GM21576 (cell line): ENCODE results near the gene MAP3K12.

Source experiments
- ATAC-seq: cut with Tn5 transposase; IDR thresholded peaks from one replicate; pipeline ENCODE4 v1.9.1; 2021; ENCODE audit warnings: mild to moderate bottlenecking, moderate library complexity; ENCODE audit not compliant: unreplicated experiment

The MAP3K12 gene

DNA sequence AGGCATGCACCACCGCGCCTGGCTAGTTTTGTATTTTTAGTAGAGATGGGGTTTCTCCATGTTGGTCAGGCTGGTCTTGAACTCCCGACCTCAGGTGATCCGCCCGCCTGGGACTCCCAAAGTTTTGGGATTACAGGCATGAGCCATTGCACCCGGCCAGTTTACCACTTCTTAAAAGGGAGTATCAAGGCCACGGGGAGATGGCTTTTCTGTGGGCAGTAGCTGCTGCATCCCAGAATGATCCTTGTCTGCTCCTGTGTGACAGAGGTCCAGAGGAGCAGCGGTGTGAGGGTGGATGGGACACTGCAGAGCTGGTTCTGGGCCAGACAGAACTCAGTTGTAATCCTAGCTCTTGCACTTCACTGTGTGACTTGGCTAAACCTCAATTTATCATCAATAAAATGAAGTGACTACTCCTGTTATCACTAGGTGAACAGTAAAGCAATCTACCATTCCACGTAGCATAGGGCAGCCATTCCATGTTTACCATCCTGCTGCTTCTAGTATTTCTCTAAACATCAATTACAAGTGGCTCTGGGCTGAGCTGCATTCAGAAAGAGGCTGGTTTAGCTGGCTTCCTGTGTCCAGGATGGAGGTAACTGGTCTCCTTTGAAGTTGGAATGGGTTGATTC lies 11.0 kb upstream of the MAP3K12 start:
- ATAC-seq, result no peak

DNA sequence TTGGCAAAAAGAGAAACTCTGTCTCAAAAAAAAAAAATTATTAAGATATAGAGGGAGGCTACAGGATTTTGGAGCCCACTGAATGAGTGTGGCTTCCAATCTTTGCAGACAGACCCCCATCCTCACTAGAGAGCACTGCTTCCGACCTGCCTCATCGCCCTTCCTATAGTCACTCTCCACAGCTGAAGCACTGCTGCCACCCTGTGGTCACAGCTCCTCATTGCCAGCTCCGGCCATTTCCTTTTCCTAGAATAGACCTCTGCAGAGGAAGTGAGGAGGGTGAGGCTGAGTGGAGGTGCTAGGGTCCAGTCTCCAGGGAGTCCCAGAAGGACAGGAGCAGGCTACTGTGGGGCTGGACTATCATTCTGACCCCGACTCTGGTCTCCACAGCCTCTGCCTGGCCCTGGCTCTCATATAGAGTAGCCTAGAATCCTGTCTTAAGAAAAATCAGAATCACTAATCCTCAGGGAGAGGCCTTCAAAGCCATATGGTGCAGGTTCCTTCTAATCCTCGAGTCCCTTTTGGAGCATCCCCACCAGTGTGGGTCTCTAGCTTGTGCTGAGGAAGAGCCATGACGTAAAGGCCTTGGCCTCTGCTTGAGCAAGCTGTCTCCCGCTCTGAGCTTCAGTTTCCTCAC lies 9.4 kb upstream of the MAP3K12 start:
- ATAC-seq, result peak; percentile 89

DNA sequence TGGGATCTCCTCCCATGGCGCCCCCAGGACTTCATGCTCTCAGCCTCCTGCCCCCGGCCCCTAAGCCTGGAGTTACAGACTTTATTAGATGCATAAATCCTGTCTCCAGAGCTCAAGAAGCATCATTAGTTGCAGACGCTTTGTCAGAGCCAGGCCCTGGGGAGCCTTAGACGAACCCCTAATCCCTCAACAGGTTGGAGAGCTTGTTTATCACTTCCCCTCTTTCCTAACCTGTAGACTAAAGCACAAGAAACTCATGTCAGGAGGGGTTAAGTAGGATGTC lies 8.3 kb upstream of the MAP3K12 start:
- no peak for ATAC-seq

DNA sequence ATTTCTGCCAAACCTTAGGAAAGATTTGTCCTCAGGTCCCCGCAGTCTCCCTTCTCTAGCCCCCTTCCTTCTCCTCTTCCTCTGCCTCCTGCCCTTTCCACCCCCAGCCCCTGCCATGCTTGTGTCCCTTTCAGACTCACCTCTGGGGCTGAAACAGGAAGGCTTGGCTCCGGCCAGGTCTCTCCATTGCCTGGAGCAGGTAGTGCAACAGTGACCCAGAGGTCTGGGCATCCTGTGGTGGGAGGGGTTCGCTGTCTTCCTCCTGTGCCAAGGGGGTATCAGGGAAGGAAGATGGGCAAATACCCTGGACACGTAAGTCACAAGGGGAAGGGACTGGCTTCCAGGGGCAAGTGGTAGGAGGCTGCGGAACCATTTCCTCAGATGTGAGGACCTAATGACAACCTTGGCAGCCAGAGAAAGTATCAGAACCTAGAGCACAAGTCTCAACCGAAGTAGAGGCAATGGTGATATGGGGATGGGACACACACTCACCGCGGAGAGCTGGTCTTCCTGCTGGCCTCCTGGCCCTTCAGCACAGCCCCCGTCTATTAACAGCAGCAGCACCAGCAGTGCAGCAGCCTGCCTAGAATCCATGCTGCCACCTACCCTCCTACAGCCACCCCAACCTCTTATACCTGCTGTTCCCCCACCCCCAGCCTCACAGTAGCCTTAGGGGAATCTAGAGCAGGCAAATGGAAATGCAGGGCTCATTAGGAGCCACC lies 7.8 kb upstream of the MAP3K12 start, which contains the start of gene NPFF:
TSS of gene NPFF (minus strand) at position 604 of the 722 bp plus-strand sequence. CDS start at position 594, 10 bp downstream.
- ATAC-seq, result no peak

DNA sequence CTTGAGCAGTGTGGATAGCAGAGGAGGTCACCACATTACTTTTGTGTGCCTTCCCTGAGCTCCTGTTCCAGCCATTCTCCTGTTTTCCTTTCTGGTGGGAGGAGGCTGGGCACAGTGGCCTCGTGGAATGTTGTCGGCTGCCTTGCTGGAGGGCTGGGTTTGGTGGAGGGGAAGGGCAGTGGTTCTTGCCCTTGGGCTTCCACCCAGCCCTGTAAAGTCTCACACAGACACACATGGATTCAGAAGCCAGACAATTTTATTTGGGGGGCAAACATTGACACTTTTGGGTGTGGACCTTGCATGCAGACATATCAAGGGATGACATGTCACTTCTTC lies 7.2 kb upstream of the MAP3K12 start:
- ATAC-seq, result no peak

DNA sequence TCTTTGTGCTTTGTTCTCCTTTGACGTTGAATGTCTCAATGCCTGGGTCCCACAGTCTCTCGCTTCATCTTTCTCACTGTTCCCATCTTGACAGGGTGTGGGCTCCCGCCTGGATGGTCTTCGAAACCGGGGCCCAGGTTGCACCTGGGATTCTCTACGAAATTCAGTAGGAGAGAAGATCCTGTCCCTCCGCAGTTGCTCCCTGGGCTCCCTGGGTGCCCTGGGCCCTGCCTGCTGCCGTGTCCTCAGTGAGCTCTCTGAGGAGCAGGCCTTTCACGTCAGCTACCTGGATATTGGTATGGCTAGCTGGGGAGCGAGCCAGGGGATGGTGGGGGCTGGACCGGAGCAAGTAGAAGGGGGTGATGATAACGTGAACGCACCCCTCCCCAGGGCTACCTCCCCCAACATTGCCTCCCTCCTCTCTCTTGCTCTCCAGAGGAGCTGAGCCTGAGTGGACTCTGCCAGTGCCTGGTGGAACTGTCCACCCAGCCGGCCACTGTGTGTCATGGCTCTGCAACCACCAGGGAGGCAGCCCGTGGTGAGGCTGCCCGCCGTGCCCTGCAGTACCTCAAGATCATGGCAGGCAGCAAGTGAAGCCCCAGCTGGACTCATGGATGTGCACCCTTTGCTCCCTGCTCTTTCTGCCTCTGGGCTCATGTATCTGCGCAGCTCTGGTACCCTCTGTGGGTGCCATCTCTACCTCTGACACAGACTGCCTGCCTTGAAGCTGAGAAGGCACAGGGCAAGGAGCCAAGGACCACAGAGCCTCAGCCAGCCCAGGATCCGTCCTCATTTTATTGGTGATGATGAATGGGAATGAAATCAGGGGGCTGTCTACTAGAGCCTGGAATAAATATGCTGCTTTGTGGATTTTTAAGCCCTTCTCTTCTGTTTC lies 6.5 kb upstream of the MAP3K12 start:
- ATAC-seq, result no peak

DNA sequence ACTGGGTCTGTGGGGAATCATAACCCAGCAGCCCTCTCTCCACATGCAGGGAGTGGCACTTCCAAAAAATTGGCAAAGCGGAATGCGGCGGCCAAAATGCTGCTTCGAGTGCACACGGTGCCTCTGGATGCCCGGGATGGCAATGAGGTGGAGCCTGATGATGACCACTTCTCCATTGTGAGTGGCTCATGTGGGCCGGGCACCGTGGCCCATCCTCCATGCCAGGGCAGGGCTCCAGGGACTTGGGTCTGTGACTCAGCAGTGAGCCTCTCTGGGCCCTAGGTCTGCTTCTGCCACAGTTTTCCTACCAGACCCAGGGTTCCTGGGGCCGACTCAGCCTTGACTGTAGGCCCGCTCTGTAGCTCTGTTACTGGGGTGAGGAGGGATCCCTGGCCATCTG lies 5.8 kb upstream of the MAP3K12 start:
- no peak for ATAC-seq

DNA sequence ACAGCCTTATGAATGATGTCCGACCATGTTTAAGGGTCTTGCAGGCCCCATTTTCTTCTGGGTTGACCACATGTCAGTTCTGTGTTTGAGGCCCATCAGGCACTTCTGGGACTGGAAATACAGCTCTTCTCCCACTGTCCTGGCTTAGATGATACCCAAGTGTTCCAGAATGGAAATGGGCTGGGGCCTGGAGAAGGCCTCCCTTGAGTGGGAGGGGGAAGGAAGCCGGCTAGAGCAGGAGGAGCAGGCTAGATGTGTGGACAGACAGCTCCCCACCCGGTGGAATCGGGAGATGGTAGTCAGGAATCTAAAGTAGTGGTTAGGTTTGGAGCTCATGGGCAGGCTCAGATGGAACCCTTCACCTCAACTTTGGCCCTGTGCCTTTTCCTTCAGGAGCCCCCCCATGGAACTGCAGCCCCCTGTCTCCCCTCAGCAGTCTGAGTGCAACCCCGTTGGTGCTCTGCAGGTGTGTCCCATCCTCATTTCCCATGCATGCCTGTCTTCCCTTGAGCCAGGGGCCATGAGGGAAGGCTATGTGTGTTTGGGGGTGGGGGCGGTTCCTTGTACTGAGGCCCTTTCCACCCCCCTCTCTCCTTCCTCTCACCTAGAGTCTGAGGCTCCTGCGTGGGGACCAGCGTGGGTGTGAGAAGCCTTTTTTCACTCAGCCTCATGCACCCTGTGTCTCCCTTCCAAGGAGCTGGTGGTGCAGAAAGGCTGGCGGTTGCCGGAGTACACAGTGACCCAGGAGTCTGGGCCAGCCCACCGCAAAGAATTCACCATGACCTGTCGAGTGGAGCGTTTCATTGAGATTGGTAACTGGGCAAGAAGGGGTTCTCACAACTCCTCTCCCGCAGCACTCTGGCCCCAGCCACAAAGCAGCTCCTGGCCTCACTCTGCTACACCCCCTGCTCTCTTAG lies 5.0 kb upstream of the MAP3K12 start:
- no peak for ATAC-seq

DNA sequence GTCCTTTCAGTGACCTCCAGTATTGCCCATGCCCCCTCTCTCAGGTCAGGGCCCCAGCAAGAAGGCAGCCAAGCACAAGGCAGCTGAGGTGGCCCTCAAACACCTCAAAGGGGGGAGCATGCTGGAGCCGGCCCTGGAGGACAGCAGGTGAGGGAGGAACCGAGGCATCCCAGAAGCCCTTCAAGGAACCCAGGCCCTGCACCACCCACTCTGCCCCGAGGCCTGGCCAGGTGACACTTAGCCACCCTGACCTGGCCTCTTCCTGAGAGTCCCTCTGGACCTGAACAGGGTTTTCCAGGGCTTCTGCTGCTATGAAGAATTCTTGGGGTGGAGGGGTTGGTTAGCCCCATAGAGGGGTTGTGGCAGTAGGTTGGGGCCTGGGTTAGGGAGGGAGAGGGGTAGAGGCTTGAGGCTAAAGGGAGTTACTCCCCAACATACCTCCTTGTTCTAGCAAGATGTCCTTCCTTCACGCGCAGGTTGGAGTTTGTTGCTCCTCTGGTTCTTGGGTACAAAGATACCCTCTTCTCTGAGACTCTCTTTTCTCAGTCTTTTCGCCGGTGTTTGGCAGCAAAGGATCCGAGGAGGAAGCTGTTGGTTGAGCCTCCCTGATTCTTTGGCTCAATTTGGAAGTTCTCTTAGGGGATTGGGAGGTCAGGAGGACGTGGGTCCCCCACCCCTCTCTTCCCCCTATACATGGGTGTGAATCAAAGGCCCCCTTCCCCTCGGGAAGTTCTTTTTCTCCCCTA lies 3.9 kb upstream of the MAP3K12 start:
- ATAC-seq, result no peak

DNA sequence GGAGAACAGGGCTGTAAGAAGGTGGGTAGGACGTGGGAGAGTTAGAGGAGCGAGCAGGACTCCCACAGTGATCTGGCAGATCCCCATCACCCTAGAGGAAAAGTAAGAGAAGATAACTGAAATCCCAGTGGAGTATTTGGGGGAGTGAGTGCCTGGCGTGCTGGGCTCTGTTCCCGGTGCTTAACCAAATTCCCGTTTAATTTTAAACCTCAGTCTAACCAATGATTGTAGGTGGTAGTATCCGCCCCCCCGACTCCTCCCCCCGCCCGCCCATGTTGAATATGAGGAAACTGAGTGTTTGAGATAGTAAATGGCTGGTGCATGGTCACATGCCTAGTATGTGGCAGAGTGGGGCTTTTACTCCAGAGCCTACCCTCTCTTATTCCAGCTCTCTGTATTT lies 3.1 kb upstream of the MAP3K12 start:
- ATAC-seq, result no peak

DNA sequence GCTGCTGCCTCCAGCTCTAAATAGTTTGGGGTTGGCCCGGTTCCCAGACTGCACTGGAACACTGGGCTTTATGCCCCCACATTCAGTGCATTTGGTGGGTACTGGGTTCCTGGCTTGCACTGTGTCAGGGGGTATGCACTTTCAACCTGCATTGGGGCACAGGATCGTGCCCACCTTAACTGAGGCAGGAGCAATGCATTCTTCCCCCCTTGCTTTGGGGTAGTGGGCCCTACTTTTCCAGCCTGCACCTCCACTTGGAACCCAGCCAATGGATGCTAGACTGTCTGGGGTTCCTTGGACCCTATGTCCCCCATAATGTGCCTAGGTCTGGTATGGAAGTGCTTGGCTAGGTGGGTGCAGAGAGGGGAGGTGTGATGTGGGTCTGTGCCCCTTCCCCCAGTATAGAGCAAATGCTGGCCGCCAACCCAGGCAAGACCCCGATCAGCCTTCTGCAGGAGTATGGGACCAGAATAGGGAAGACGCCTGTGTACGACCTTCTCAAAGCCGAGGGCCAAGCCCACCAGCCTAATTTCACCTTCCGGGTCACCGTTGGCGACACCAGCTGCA lies 2.4 kb upstream of the MAP3K12 start:
- ATAC-seq, result no peak

DNA sequence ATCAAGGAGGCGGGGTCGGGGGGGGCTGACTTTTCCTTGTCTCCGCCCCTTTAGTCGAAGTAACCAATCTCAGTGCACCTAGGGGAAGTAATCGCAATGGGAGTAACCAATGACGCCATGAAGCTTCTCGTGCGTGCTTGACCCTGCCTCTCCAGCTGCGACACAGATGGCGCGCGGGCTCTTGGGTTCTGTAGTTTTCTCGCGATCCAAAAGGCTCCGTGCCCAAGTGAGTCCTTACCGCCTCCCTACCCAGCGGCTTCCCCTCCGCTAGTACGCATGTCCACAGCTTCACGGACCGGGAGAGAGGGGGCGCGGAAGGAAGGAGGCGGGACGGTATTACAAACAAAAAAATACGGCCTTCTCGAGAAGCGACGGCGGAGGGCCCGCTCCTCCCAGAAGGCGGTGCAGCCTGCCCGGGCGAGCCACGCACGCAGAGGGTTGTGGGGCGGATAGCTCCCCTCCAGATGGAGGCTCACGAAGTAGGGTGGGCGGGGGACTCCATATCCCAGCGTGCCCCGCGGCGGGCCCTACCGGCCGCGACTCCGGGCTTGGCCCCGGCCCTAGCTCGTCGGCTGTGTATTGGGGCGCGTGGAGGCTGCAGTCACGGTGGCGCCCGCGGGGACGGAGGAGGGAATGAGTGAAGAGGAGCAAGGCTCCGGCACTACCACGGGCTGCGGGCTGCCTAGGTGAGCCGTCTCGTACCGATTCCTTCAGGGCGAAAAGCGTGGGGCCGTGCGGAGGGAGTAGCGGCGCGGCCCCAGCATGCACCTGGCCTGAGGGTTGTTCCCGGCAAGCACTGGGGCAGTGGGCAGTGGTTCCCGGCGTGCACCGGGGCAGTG lies 1.7 kb upstream of the MAP3K12 start, which contains the start of gene TARBP2:
TSS of gene TARBP2 (plus strand) at position 508 of the 839 bp plus-strand sequence. CDS start at position 634, 126 bp downstream.
- ATAC-seq, result peak; percentile 82

DNA sequence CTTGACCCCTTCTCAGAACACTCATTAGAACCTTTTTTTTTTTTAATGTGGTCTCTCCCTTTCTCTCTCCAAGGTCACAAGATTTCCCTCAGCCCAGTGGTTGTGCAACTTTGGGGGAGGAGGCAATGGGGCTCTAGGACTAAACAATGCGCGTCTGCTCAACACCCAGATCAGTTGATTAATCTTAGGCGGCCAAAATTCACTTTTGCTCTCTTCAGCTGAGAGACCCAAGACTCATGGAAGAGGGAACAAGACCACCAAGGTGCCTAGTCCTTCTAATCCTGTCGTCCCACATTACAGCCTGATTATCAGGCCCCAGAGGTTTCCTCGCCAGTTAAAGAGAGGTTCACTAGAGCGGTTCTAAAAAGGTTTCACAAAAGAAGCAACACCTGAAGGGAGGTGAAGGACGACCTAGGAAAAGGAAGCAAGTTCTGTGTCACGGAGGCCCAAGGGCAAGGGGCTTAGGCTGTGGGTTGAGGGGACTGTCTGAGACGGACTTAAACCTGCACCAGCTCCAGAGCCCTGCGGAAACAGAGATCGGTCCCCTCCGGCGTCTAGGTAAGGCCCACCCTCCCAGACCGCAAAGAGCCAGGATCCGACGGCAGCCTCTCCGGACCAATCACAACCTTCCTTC lies 1.0 kb upstream of the MAP3K12 start:
- no peak for ATAC-seq

DNA sequence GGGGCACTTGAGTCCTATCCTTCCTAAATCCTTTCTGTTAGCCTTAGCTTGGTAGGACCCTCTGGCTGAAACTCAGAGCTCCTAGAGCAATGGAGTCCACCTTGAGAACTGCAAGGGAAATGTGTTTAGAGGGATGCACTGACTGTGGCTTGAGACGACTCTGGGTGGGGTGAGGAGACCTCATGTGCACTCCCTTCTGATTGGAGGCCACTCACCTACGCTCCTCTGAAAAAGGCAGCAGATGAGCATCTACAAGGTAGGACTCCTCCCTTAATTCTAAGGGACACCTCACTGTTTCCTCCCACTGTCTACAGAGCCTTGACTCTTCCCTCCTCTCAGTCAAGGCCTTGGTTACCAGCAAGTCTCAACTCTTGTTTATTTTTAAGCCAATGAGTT lies 1.0 kb downstream of the MAP3K12 start:
- no peak for ATAC-seq

DNA sequence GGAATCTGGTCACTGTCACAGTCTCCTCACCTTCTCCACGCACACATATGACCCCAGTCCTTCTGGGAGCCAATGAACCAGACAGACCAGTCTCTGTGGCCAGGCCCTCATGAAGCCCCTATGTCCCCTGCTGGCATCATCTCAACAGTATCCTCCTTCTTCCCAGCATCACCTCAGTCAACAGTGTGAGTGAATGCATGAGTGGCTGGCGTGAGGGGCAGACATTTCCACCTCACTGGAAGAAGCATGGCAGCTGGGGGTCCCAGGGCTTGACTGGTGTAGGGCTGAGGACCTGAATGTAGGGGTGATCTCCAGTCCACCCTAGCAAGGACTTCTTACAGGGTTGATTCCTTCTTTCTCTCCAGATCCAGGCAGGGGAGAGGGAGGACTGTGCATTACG lies 1.8 kb downstream of the MAP3K12 start:
- no peak for ATAC-seq

DNA sequence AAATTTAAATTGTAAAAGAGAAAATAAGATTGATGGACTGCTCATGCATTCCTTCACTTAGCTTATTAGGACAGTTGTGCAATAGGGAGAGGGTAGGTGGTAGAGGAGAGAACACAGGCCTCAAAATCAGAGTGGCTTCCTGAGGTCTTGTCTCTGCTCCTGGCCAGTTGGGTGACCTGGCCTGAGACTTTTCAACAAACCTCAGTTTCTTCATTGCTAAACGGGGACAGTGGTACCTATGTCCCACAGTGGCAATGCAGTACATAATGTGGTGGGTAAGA lies 2.6 kb downstream of the MAP3K12 start:
- ATAC-seq, result no peak

DNA sequence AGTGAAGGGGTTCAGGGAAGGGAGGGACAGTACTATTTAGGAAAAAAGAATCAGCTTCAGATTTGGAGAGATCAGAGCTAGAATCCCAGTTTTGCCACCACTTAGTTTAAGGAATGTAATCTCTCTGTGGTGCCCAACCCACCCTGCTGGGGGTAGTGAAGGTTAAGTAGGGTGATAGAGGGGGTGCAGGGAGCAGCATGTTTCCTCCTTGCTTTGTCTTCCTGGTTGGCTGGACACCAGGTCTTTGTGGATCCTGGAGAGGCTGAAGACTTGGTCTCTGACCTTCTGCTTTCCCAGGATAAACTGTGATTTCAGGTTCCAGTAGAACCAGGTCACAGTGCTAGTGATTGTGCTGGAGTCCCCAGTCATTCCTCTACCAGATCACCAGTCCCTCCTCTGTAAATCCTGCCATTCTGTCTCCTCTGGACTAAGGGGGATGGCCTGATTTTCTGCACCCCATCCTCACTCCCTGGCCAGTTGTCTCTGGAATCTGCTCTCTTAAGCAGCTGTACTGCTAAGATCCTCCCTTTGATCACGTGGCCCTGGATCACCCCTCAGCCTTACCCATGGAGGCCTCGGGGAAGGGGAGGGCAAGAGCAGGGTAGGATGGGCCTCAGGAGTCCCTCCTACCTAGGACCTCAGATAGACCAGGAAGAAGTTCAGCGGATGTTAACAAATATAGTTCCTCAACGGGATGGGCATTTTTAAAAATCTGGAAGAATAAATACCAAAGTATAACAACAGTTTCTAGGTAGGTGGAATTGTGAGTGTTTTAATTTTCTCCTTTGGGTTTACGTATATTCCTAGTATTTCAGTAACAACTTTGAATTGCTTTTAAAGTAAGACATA lies 3.1 kb downstream of the MAP3K12 start:
- no peak for ATAC-seq
